Endothelial cell (in vitro differentiated cells): Measurements from ENCODE around the gene MFN1. TPM values are rescaled to one million over a fixed set of nuclear protein-coding genes. Genes with fewer than 3 reads are reported as not detected.

Source experiments
- DNase-seq: peaks from one replicate; pipeline ENCODE4 v3.0.0; 2021; ENCODE audit warnings: low spot score
- H3K27ac Mint-ChIP-seq: one replicate; pipeline ENCODE4 v1.8.0; 2021; ENCODE audit warnings: mixed read lengths, inconsistent platforms; ENCODE audit not compliant: unreplicated experiment
- H3K27me3 Mint-ChIP-seq: one replicate; pipeline ENCODE4 v1.8.0; 2021; ENCODE audit warnings: mild to moderate bottlenecking, moderate library complexity, mixed read lengths, inconsistent platforms; ENCODE audit not compliant: unreplicated experiment
- H3K36me3 Mint-ChIP-seq: one replicate; pipeline ENCODE4 v1.8.0; 2021; ENCODE audit warnings: mild to moderate bottlenecking, low read depth, mixed read lengths, inconsistent platforms; ENCODE audit not compliant: unreplicated experiment
- H3K4me1 Mint-ChIP-seq: one replicate; pipeline ENCODE4 v1.8.0; 2021; ENCODE audit warnings: mild to moderate bottlenecking, mixed read lengths, inconsistent platforms; ENCODE audit not compliant: unreplicated experiment
- H3K4me3 Mint-ChIP-seq: one replicate; pipeline ENCODE4 v1.8.0; 2021; ENCODE audit warnings: mild to moderate bottlenecking, mixed read lengths, inconsistent platforms; ENCODE audit not compliant: unreplicated experiment
- H3K9me3 Mint-ChIP-seq: one replicate; pipeline ENCODE4 v1.8.0; 2021; ENCODE audit warnings: mixed read lengths, inconsistent platforms; ENCODE audit not compliant: unreplicated experiment
- total RNA-seq: library from RNA; stranded (reverse); fragmentation: NEBNext Ultra II Directional; extraction: Animal tissue kit (Norgen Biotek cat#: 25700); gene quantifications from one replicate; pipeline ENCODE4 v1.2.1, GENCODE V29; 2021; ENCODE audit not compliant: unreplicated experiment
- TF ChIP-seq, protein P1 (sequence below): fragments of 200-600 bp; sonication (generic); IDR thresholded peaks from one replicate; pipeline ENCODE4 v1.5.0; 2021; ENCODE audit warnings: antibody characterized with exemption; ENCODE audit not compliant: unreplicated experiment

Gene MFN1
- total RNA-seq, 1 donor from 2014 or later, result 30.7 TPM

DNA sequence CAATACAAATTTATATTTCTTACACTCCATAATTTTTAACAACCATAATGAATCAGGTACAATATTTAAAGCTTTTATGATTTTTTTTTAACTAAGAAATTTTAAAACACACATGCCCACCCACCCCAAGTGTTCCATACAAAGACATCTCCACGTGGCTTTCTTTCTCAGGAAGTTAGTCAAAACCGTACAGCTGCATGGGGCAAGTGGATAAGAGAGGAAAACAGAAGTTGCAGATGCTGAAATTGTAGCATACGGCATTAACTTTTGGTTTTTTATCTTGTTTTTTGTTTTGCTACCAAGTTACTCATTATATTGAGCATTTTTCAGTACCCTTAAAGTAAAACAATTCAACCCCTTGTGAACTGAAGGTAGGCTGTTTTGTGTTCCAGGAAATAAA is 89.0 kb downstream of the MFN1 start:
- DNase-seq, result no peak
- TF ChIP-seq, protein P1, sequence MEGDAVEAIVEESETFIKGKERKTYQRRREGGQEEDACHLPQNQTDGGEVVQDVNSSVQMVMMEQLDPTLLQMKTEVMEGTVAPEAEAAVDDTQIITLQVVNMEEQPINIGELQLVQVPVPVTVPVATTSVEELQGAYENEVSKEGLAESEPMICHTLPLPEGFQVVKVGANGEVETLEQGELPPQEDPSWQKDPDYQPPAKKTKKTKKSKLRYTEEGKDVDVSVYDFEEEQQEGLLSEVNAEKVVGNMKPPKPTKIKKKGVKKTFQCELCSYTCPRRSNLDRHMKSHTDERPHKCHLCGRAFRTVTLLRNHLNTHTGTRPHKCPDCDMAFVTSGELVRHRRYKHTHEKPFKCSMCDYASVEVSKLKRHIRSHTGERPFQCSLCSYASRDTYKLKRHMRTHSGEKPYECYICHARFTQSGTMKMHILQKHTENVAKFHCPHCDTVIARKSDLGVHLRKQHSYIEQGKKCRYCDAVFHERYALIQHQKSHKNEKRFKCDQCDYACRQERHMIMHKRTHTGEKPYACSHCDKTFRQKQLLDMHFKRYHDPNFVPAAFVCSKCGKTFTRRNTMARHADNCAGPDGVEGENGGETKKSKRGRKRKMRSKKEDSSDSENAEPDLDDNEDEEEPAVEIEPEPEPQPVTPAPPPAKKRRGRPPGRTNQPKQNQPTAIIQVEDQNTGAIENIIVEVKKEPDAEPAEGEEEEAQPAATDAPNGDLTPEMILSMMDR, result no peak
- Mint-ChIP-seq H3K36me3 (peaks cover 3% of the 10 kb centered on the region), H3K4me3 (peak overlapping the region; percentile 49), H3K9me3 (no peaks in the 10 kb centered on the region), H3K27ac (peak overlapping the region; percentile 85), H3K27me3 (peaks cover 6% of the 10 kb centered on the region), H3K4me1 (peaks cover 42% of the 10 kb centered on the region)

DNA sequence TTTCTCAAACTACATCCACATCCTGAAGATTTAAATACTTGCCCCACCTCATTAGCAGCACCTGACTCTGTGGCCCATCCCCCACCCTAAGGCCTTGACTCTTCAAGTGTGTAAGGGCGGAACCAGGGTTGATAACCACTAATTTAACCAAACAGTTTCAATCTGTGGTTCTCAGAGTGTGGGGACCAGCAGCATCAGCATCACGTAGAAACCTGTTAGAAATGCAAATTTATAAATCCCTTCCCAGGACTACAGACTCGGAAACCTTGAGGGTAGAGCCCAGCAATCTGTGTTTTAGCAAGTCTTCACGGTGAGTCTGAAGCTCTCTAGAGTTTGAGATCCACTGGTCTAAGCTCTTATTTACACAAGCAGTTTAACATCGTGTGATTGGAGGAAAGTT is 91.3 kb downstream of the MFN1 start:
- Mint-ChIP-seq H3K4me1 (peaks cover 20% of the 10 kb centered on the region), H3K9me3 (no peaks in the 10 kb centered on the region), H3K4me3 (no peak overlapping the region), H3K27me3 (peaks cover 6% of the 10 kb centered on the region), H3K36me3 (peaks cover 3% of the 10 kb centered on the region), H3K27ac (no peak overlapping the region)
- TF ChIP-seq, protein P1, result no peak
- no peak for DNase-seq

Other genes with a start within 250 kb of the MFN1 start
- 26.7 TPM for gene PIK3CA, start 199.4 kb upstream of the MFN1 start, total RNA-seq
- gene KCNMB3, start 96.6 kb upstream of the MFN1 start, total RNA-seq, result 3.8 TPM
- gene ZNF639, start 24.7 kb upstream of the MFN1 start, total RNA-seq, result 29.8 TPM
- 66.9 TPM for gene GNB4, start 103.8 kb downstream of the MFN1 start, total RNA-seq
- 36.3 TPM for gene ACTL6A, start 215.2 kb downstream of the MFN1 start, total RNA-seq